A549 (cell line): Measurements from ENCODE around the gene CMIP. TPM values are rescaled to one million over a fixed set of nuclear protein-coding genes. Genes with fewer than 3 reads are reported as not detected.

ENCODE experiments used
- ATAC-seq, 2 experiments: fragments of 200-7000 bp in 1 of 2; fragments of >200 bp in 1 of 2; cut with Nextera tagmentation in 1 of 2; cut with Tn5 transposase in 1 of 2; 3 replicates each; pipeline versions ENCODE4 v1.8.0 to v1.9.1; 2018 to 2020; ENCODE audit warnings: mild to moderate bottlenecking in 1 of 2, moderate library complexity in 1 of 2
- CTCF ChIA-PET: fragments of 300-600 bp; sonication (Branson Sonifier 250); formaldehyde crosslinking; extraction: SDS; loops from one replicate; lab custom pipeline; 2021; ENCODE audit warnings: antibody characterized with exemption, inconsistent platforms; lab: Yijun Ruan, JAX
- POLR2A ChIA-PET: fragments of 350-600 bp; formaldehyde crosslinking; extraction: SDS; loops from one replicate; lab custom pipeline; 2021; ENCODE audit warnings: antibody characterized with exemption, inconsistent platforms; lab: Yijun Ruan, JAX
- DNase-seq, 2 experiments: peaks; one replicate each; pipeline versions ENCODE4 v3.0.0 to v3.0.0-alpha.2; 2011 to 2016; ENCODE audit warnings: low read depth in 1 of 2, low spot score in 1 of 2
- FAIRE-seq: peaks from 2 replicates; lab custom pipeline; 2011; peaks lifted over from hg19 to GRCh38; lab: Jason Lieb, UNC
- H3K27ac ChIP-seq, 2 experiments: fragments of >200 bp; sonication (Bioruptor Twin); formaldehyde crosslinking; 3 replicates each; pipeline ENCODE4 v1.5.1; 2016 to 2017
- H3K4me1 ChIP-seq: fragments of >200 bp; sonication (Bioruptor Twin); formaldehyde crosslinking; 3 replicates; pipeline ENCODE4 v1.6.1; 2016
- H3K4me2 ChIP-seq: fragments of >200 bp; sonication (Bioruptor Twin); formaldehyde crosslinking; 3 replicates; pipeline ENCODE4 v1.6.1; 2016
- H3K4me3 ChIP-seq: fragments of >200 bp; sonication (Bioruptor Twin); formaldehyde crosslinking; 3 replicates; pipeline ENCODE4 v1.5.1; 2016
- H3K9me3 ChIP-seq: fragments of >200 bp; sonication (Bioruptor Twin); formaldehyde crosslinking; 3 replicates; pipeline ENCODE4 v1.6.1; 2016
- BCL3 ChIP-seq: fragments of >200 bp; sonication (Bioruptor Twin); formaldehyde crosslinking; IDR thresholded peaks from 3 replicates; pipeline ENCODE4 v1.6.1; 2016
- BHLHE40 ChIP-seq: IDR thresholded peaks from 2 replicates; pipeline ENCODE4 v1.6.1; 2012; ENCODE audit warnings: low read depth, low read length, inconsistent platforms
- CHD4 ChIP-seq: fragments of 200-600 bp; sonication (generic); IDR thresholded peaks from 2 replicates; pipeline ENCODE4 v1.6.1; 2016; ENCODE audit warnings: antibody characterized with exemption, mild to moderate bottlenecking, borderline replicate concordance
- EHMT2 ChIP-seq: fragments of 200-600 bp; sonication (generic); IDR thresholded peaks from 2 replicates; pipeline ENCODE4 v1.6.1; 2016; ENCODE audit warnings: antibody characterized with exemption, low read depth, mild to moderate bottlenecking, moderate library complexity
- ESRRA ChIP-seq: fragments of 150-350 bp; IDR thresholded peaks from 2 replicates; pipeline ENCODE4 v1.6.1; 2014; ENCODE audit warnings: mild to moderate bottlenecking, low read length, borderline replicate concordance
- FOSB ChIP-seq: fragments of 250-450 bp; sonication (Bioruptor Pico); IDR thresholded peaks from 2 replicates; pipeline ENCODE4 v1.5.0; 2020; ENCODE audit warnings: mild to moderate bottlenecking, moderate library complexity
- HMGXB4 ChIP-seq: fragments of 250-450 bp; sonication (Bioruptor Pico); IDR thresholded peaks from 2 replicates; pipeline ENCODE4 v1.5.0; 2021; ENCODE audit warnings: mild to moderate bottlenecking, moderate library complexity, borderline replicate concordance
- HOXB5 ChIP-seq: fragments of 250-450 bp; sonication (Bioruptor Pico); IDR thresholded peaks from 2 replicates; pipeline ENCODE4 v1.5.0; 2020; ENCODE audit warnings: mild to moderate bottlenecking, moderate library complexity
- JUNB ChIP-seq: fragments of >200 bp; sonication (Bioruptor Twin); formaldehyde crosslinking; IDR thresholded peaks from 2 replicates; pipeline ENCODE4 v1.6.1; 2016
- KDM1A ChIP-seq: fragments of 200-600 bp; sonication (generic); IDR thresholded peaks from 2 replicates; pipeline ENCODE4 v1.6.1; 2016; ENCODE audit warnings: low read depth, mild to moderate bottlenecking
- NR3C1 ChIP-seq: fragments of >200 bp; sonication (Bioruptor Twin); formaldehyde crosslinking; IDR thresholded peaks from 3 replicates; pipeline ENCODE4 v1.6.1; 2017
- PHF8 ChIP-seq: fragments of 200-600 bp; sonication (generic); IDR thresholded peaks from 2 replicates; pipeline ENCODE4 v1.6.1; 2016; ENCODE audit warnings: low read depth, mild to moderate bottlenecking, antibody characterized with exemption, moderate library complexity, borderline replicate concordance
- POLR2AphosphoS2 ChIP-seq: conservative IDR thresholded peaks from 2 replicates; pipeline ENCODE4 v1.6.1; 2012; ENCODE audit warnings: low read length, improper control_type of control experiment, inconsistent platforms
- SMC3 ChIP-seq: fragments of >200 bp; sonication (Bioruptor Twin); formaldehyde crosslinking; IDR thresholded peaks from 3 replicates; pipeline ENCODE4 v1.6.1; 2018; ENCODE audit warnings: inconsistent platforms
- SREBF2 ChIP-seq: fragments of 450-650 bp; IDR thresholded peaks from 2 replicates; pipeline ENCODE4 v1.6.1; 2014; ENCODE audit warnings: mild to moderate bottlenecking, moderate library complexity
- TP53 ChIP-seq: fragments of 250-450 bp; sonication (Bioruptor Pico); IDR thresholded peaks from 2 replicates; pipeline ENCODE4 v1.5.0; 2021; ENCODE audit warnings: mild to moderate bottlenecking, moderate library complexity
- ZFP36 ChIP-seq: fragments of 450-650 bp; IDR thresholded peaks from 2 replicates; pipeline ENCODE4 v1.6.1; 2014; ENCODE audit warnings: borderline replicate concordance; ENCODE audit not compliant: partially characterized antibody
- ZNF302 ChIP-seq: fragments of 250-450 bp; sonication (Bioruptor Pico); IDR thresholded peaks from 2 replicates; pipeline ENCODE4 v1.9.0; 2021; ENCODE audit warnings: inconsistent platforms, mild to moderate bottlenecking, moderate library complexity
- ZSCAN20 ChIP-seq: fragments of 250-450 bp; sonication (Bioruptor Pico); IDR thresholded peaks from 2 replicates; pipeline ENCODE4 v1.8.0; 2022; ENCODE audit warnings: mild to moderate bottlenecking, moderate library complexity
- WGBS: methylation state at CpG from one replicate; pipeline ENCODE4 v1.1.6; 2017; ENCODE audit errors: missing lambda C conversion rate; 5-methylcytosine and 5-hydroxymethylcytosine counted together
- polyA plus RNA-seq, 4 experiments: library from polyadenylated mRNA; depleted of rRNA in 3 of 4; stranded (reverse); fragments of >200 nt; fragmentation: RNase III in 1 of 4; extraction: RNeasy Plus Mini Kit Qiagen cat#74134 plus additional on column Dnase treatment in 1 of 4; gene quantifications; 2 replicates in 3 of 4; 3 replicates in 1 of 4; pipeline ENCODE4 v1.2.3, GENCODE V29; 2011 to 2017
- TF ChIP-seq, protein P1 (sequence below): IDR thresholded peaks from 2 replicates; pipeline ENCODE4 v1.6.1; 2012

Gene CMIP
- polyA plus RNA-seq, 2 of the 4 experiments (the other 2 are of a cell fraction): 21.6 to 125 TPM

GRCh38 chr16:81547194-81547938 lies 102.8 kb downstream of the CMIP start:
- 92% methylated on average over 14 of the region's 15 CpGs for WGBS
- Histone ChIP-seq H3K4me3 (no peak overlapping the region), H3K4me1 (peaks cover 100% of the 10 kb centered on the region), H3K27ac (peak overlapping the region; percentile 64 to 86; a peak in 4 of 6 replicates), H3K4me2 (0 out of 3 replicates have a peak overlapping the region, but pooled peaks have one; percentile 4), H3K9me3 (no peaks in the 10 kb centered on the region)
- ChIA-PET CTCF (interaction anchor here (0.6 to 3.5 kb wide), 8 partner anchors 11 to 188 kb away, joined by 3 to 8 read pairs (median 4); no protein-coding TSS in a partner anchor), POLR2A (interaction anchor here (1.0 kb wide), 1 partner anchor 21 kb away, joined by 3 read pairs; no protein-coding TSS in a partner anchor)
- DNase-seq: no peak
- no peak for ATAC-seq
- TF ChIP-seq SMC3 (no peak), CHD4 (no peak), ZFP36 (no peak), BCL3 (no peak), ESRRA (no peak), SREBF2 (no peak), BHLHE40 (no peak), HMGXB4 (CRISPR knock-in tag) (no peak)
- TF ChIP-seq, protein P1, sequence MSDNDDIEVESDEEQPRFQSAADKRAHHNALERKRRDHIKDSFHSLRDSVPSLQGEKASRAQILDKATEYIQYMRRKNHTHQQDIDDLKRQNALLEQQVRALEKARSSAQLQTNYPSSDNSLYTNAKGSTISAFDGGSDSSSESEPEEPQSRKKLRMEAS: no peak
- no peak for FAIRE-seq

GRCh38 chr16:81547939-81548216 lies 103.3 kb downstream of the CMIP start:
- no peak for FAIRE-seq
- ChIA-PET POLR2A (interaction anchor here (0.6 kb wide), 1 partner anchor 149 kb away, joined by 3 read pairs; no protein-coding TSS in a partner anchor), CTCF (interaction anchor here (0.6 to 3.5 kb wide), 7 partner anchors 11 to 79 kb away, joined by 3 to 8 read pairs (median 4); no protein-coding TSS in a partner anchor)
- Histone ChIP-seq H3K4me2 (0 out of 3 replicates have a peak overlapping the region, but pooled peaks have one; percentile 4), H3K9me3 (no peaks in the 10 kb centered on the region), H3K27ac (peak overlapping the region; percentile 64 to 86; a peak in 4 of 6 replicates), H3K4me1 (peaks cover 100% of the 10 kb centered on the region), H3K4me3 (no peak overlapping the region)
- TF ChIP-seq FOSB (CRISPR knock-in tag) (no peak), ZNF302 (CRISPR knock-in tag) (no peak), KDM1A (no peak), POLR2AphosphoS2 (no peak), EHMT2 (no peak), BHLHE40 (no peak), ZSCAN20 (CRISPR knock-in tag) (no peak), HOXB5 (no peak), NR3C1 (no peak), CHD4 (no peak)
- TF ChIP-seq, protein P1: no peak
- no peak for ATAC-seq
- 89% methylated on average over 5 of the region's 5 CpGs for WGBS
- no peak for DNase-seq

- peak overlapping the region; percentile 68 for H3K4me2 ChIP-seq
- H3K4me1 ChIP-seq: peaks cover 100% of the 10 kb centered on the region
- ChIA-PET CTCF (interaction anchor here (1.1 to 3.5 kb wide), 7 partner anchors 10 to 176 kb away, joined by 3 to 9 read pairs (median 5); no protein-coding TSS in a partner anchor), POLR2A (interaction anchor here (0.6 kb wide), 1 partner anchor 149 kb away, joined by 3 read pairs; no protein-coding TSS in a partner anchor)
- no peak overlapping the region for H3K4me3 ChIP-seq
- DNase-seq: no peak
- ATAC-seq: no peak
- TF ChIP-seq HMGXB4 (CRISPR knock-in tag) (no peak), TP53 (no peak), JUNB (no peak), PHF8 (no peak)
- WGBS: 88% methylated on average over 3 of the region's 3 CpGs
- no peaks in the 10 kb centered on the region for H3K9me3 ChIP-seq
- no peak for FAIRE-seq
- H3K27ac ChIP-seq: peak overlapping the region; percentile 64 to 86
These were observed 103.9 kb downstream of the CMIP start for GRCh38 chr16:81548551-81548875.
